SK-N-SH (cell line): ENCODE results near the gene STK39. TPM values are rescaled to one million over a fixed set of nuclear protein-coding genes. Genes with fewer than 3 reads are reported as not detected.

ENCODE experiments used
- CTCF ChIA-PET: fragments of 300-600, 350-600 bp; formaldehyde crosslinking; extraction: SDS; loops from one replicate; lab custom pipeline; 2021; lab: Yijun Ruan, JAX
- POLR2A ChIA-PET: fragments of 350-600 bp; sonication (Branson Sonifier 250); formaldehyde crosslinking; extraction: SDS; loops from one replicate; lab custom pipeline; 2020; ENCODE audit warnings: antibody characterized with exemption, inconsistent platforms; lab: Yijun Ruan, JAX
- DNase-seq: peaks from one replicate; pipeline ENCODE4 v3.0.0; 2012
- H2AFZ ChIP-seq: fragments of 200-600 bp; sonication (generic); 2 replicates; pipeline ENCODE4 v1.8.1; 2016; ENCODE audit warnings: antibody characterized with exemption, mild to moderate bottlenecking, low read depth
- H3F3A ChIP-seq: fragments of 200-600 bp; sonication (generic); replicated peaks from 2 replicates; pipeline ENCODE3; 2016; ENCODE audit warnings: antibody characterized with exemption, mild to moderate bottlenecking; ENCODE audit not compliant: insufficient read depth
- H3K27ac ChIP-seq, 2 experiments: fragments of 200-500 bp in 1 of 2; fragments of 200-600 bp in 1 of 2; sonication (Bioruptor generic) in 1 of 2; sonication (generic), shearing (Covaris generic) in 1 of 2; 2 replicates each; pipeline versions ENCODE4 v1.5.1 to v1.6.1; 2014 to 2016; ENCODE audit warnings: low read depth in 2 of 2, inconsistent platforms in 1 of 2, low read length in 1 of 2, mild to moderate bottlenecking in 1 of 2, mixed read lengths in 1 of 2
- H3K27me3 ChIP-seq: fragments of 200-600 bp; sonication (generic), shearing (Covaris generic); 2 replicates; pipeline ENCODE4 v1.6.1; 2016; ENCODE audit warnings: mixed run types; ENCODE audit not compliant: insufficient read depth
- H3K36me3 ChIP-seq, 2 experiments: fragments of 200-500 bp in 1 of 2; fragments of 200-600 bp in 1 of 2; sonication (Bioruptor generic) in 1 of 2; sonication (generic) in 1 of 2; replicated peaks in 1 of 2; 2 replicates each; pipeline versions ENCODE3 to v1.5.1; 2014 to 2016; ENCODE audit warnings: low read length in 1 of 2, mild to moderate bottlenecking in 1 of 2; ENCODE audit not compliant: insufficient read depth in 2 of 2, control insufficient read depth in 1 of 2
- H3K4me1 ChIP-seq, 2 experiments: fragments of 200-500 bp in 1 of 2; fragments of 200-600 bp in 1 of 2; sonication (Bioruptor generic) in 1 of 2; sonication (generic), shearing (Covaris generic) in 1 of 2; 2 replicates each; pipeline versions ENCODE4 v1.5.1 to v1.6.1; 2014 to 2016; ENCODE audit warnings: low read depth in 1 of 2, low read length in 1 of 2, mixed run types in 1 of 2; ENCODE audit not compliant: insufficient read depth in 2 of 2, control insufficient read depth in 1 of 2
- H3K4me2 ChIP-seq: fragments of 200-600 bp; sonication (generic), shearing (Covaris generic); 2 replicates; pipeline ENCODE4 v1.6.1; 2017; ENCODE audit warnings: mixed run types
- H3K4me3 ChIP-seq, 2 experiments: fragments of 200-500 bp in 1 of 2; fragments of 200-600 bp in 1 of 2; sonication (Bioruptor generic) in 1 of 2; sonication (generic), shearing (Covaris generic) in 1 of 2; 2 replicates each; pipeline versions ENCODE4 v1.5.1 to v1.8.1; 2014 to 2016; ENCODE audit warnings: low read depth in 2 of 2, inconsistent platforms in 1 of 2, low read length in 1 of 2, mild to moderate bottlenecking in 1 of 2, mixed read lengths in 1 of 2, moderate library complexity in 1 of 2
- H3K79me2 ChIP-seq: fragments of 200-600 bp; sonication (generic); 2 replicates; pipeline ENCODE4 v1.8.1; 2017; ENCODE audit warnings: mild to moderate bottlenecking; ENCODE audit not compliant: insufficient read depth
- H3K9ac ChIP-seq: fragments of 200-600 bp; sonication (generic); 2 replicates; pipeline ENCODE4 v1.6.1; 2017; ENCODE audit warnings: mixed run types
- H3K9me2 ChIP-seq: fragments of 200-600 bp; sonication (generic); 2 replicates; pipeline ENCODE4 v1.6.1; 2017; ENCODE audit warnings: mixed run types
- H3K9me3 ChIP-seq: fragments of 200-600 bp; sonication (generic); 2 replicates; pipeline ENCODE4 v1.6.1; 2017; ENCODE audit warnings: mixed run types, mild to moderate bottlenecking, moderate library complexity
- H4K20me1 ChIP-seq: fragments of 200-600 bp; sonication (generic); 2 replicates; pipeline ENCODE4 v1.6.1; 2017; ENCODE audit warnings: mild to moderate bottlenecking, mixed run types; ENCODE audit not compliant: insufficient read depth
- FOSL2 ChIP-seq: IDR thresholded peaks from 2 replicates; pipeline ENCODE4 v1.4.0; 2012; ENCODE audit warnings: low read depth, mild to moderate bottlenecking, moderate library complexity, borderline replicate concordance
- FOXM1 ChIP-seq: IDR thresholded peaks from 2 replicates; pipeline ENCODE4 v1.4.0; 2012; ENCODE audit warnings: low read depth, mild to moderate bottlenecking
- GATA2 ChIP-seq: sonication (generic); formaldehyde crosslinking; IDR thresholded peaks from 2 replicates; pipeline ENCODE4 v1.5.0; 2020; ENCODE audit warnings: mild to moderate bottlenecking, missing genetic modification reagents
- NRF1 ChIP-seq: IDR thresholded peaks from 2 replicates; pipeline ENCODE4 v1.6.1; 2012; ENCODE audit warnings: low read depth, mild to moderate bottlenecking, low read length
- RAD21 ChIP-seq: IDR thresholded peaks from 2 replicates; pipeline ENCODE4 v1.6.1; 2012; ENCODE audit warnings: mild to moderate bottlenecking, low read length
- RFX5 ChIP-seq: IDR thresholded peaks from 2 replicates; pipeline ENCODE4 v1.6.1; 2012; ENCODE audit warnings: mild to moderate bottlenecking, improper control_type of control experiment, low read length
- RXRA ChIP-seq: IDR thresholded peaks from 2 replicates; pipeline ENCODE4 v1.4.0; 2012; ENCODE audit warnings: low read depth, mild to moderate bottlenecking, borderline replicate concordance
- SIN3A ChIP-seq: IDR thresholded peaks from 2 replicates; pipeline ENCODE4 v1.6.1; 2012; ENCODE audit warnings: low read depth, mild to moderate bottlenecking, low read length, moderate library complexity, borderline replicate concordance
- SMC3 ChIP-seq: IDR thresholded peaks from 2 replicates; pipeline ENCODE4 v1.6.1; 2012; ENCODE audit warnings: low read depth, low read length, improper control_type of control experiment
- TAF1 ChIP-seq: IDR thresholded peaks from 2 replicates; pipeline ENCODE4 v1.6.1; 2012; ENCODE audit warnings: low read depth, mild to moderate bottlenecking, low read length, moderate library complexity, borderline replicate concordance
- TEAD4 ChIP-seq: IDR thresholded peaks from 2 replicates; pipeline ENCODE4 v1.4.0; 2012; ENCODE audit warnings: mild to moderate bottlenecking, borderline replicate concordance; ENCODE audit not compliant: insufficient read depth
- YY1 ChIP-seq: IDR thresholded peaks from 2 replicates; pipeline ENCODE4 v1.4.0; 2012; ENCODE audit warnings: low read depth, mild to moderate bottlenecking
- WGBS: methylation state at CpG from one replicate; pipeline ENCODE4 v1.1.6; 2017; ENCODE audit warnings: low lambda C conversion rate; 5-methylcytosine and 5-hydroxymethylcytosine counted together
- polyA plus RNA-seq, 3 experiments: library from polyadenylated mRNA; depleted of rRNA; stranded (reverse); fragments of >200 nt; gene quantifications; 2 replicates each; pipeline ENCODE4 v1.2.3, GENCODE V29; 2012
- TF ChIP-seq, protein P1 (sequence below): IDR thresholded peaks from 2 replicates; pipeline ENCODE4 v1.6.1; 2012; ENCODE audit warnings: mild to moderate bottlenecking, low read depth, low read length, moderate library complexity
- TF ChIP-seq, protein P2 (sequence below): IDR thresholded peaks from 2 replicates; pipeline ENCODE4 v1.4.0; 2012; ENCODE audit warnings: low read depth, borderline replicate concordance
- TF ChIP-seq, protein P3 (sequence below): IDR thresholded peaks from 2 replicates; pipeline ENCODE4 v1.4.0; 2012; ENCODE audit warnings: low read depth, borderline replicate concordance

Gene STK39
- polyA plus RNA-seq, 1 of the 3 experiments (the other 2 are of a cell fraction): 9.6 TPM

DNA sequence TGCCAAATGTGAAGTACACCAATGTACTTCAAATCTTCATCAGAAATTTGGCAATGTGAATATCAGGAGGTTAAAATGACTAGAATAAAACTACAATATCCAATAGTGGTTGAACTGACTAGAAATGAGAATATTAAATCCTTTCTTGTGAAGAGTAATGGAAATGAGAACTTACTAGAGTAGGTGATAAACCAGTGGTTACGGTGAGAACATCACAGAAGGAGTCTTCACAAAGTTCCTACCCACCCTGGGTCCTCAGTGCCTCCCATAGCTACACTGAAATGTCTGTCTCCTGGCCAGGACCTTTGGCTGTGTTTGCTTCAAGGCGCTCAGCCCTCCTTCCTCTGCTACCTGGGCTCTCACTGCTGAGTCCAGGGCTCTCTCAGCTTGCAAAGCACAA, 289.7 kb downstream of the STK39 start (continued):
- TF ChIP-seq, protein P1, sequence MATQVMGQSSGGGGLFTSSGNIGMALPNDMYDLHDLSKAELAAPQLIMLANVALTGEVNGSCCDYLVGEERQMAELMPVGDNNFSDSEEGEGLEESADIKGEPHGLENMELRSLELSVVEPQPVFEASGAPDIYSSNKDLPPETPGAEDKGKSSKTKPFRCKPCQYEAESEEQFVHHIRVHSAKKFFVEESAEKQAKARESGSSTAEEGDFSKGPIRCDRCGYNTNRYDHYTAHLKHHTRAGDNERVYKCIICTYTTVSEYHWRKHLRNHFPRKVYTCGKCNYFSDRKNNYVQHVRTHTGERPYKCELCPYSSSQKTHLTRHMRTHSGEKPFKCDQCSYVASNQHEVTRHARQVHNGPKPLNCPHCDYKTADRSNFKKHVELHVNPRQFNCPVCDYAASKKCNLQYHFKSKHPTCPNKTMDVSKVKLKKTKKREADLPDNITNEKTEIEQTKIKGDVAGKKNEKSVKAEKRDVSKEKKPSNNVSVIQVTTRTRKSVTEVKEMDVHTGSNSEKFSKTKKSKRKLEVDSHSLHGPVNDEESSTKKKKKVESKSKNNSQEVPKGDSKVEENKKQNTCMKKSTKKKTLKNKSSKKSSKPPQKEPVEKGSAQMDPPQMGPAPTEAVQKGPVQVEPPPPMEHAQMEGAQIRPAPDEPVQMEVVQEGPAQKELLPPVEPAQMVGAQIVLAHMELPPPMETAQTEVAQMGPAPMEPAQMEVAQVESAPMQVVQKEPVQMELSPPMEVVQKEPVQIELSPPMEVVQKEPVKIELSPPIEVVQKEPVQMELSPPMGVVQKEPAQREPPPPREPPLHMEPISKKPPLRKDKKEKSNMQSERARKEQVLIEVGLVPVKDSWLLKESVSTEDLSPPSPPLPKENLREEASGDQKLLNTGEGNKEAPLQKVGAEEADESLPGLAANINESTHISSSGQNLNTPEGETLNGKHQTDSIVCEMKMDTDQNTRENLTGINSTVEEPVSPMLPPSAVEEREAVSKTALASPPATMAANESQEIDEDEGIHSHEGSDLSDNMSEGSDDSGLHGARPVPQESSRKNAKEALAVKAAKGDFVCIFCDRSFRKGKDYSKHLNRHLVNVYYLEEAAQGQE: no peak
- TF ChIP-seq GATA2 (CRISPR knock-in tag): no peak
- TF ChIP-seq, protein P2, sequence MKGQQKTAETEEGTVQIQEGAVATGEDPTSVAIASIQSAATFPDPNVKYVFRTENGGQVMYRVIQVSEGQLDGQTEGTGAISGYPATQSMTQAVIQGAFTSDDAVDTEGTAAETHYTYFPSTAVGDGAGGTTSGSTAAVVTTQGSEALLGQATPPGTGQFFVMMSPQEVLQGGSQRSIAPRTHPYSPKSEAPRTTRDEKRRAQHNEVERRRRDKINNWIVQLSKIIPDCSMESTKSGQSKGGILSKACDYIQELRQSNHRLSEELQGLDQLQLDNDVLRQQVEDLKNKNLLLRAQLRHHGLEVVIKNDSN: no peak
- no peak for TF ChIP-seq NRF1
- TF ChIP-seq, protein P3, sequence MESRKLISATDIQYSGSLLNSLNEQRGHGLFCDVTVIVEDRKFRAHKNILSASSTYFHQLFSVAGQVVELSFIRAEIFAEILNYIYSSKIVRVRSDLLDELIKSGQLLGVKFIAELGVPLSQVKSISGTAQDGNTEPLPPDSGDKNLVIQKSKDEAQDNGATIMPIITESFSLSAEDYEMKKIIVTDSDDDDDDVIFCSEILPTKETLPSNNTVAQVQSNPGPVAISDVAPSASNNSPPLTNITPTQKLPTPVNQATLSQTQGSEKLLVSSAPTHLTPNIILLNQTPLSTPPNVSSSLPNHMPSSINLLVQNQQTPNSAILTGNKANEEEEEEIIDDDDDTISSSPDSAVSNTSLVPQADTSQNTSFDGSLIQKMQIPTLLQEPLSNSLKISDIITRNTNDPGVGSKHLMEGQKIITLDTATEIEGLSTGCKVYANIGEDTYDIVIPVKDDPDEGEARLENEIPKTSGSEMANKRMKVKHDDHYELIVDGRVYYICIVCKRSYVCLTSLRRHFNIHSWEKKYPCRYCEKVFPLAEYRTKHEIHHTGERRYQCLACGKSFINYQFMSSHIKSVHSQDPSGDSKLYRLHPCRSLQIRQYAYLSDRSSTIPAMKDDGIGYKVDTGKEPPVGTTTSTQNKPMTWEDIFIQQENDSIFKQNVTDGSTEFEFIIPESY: no peak

DNA sequence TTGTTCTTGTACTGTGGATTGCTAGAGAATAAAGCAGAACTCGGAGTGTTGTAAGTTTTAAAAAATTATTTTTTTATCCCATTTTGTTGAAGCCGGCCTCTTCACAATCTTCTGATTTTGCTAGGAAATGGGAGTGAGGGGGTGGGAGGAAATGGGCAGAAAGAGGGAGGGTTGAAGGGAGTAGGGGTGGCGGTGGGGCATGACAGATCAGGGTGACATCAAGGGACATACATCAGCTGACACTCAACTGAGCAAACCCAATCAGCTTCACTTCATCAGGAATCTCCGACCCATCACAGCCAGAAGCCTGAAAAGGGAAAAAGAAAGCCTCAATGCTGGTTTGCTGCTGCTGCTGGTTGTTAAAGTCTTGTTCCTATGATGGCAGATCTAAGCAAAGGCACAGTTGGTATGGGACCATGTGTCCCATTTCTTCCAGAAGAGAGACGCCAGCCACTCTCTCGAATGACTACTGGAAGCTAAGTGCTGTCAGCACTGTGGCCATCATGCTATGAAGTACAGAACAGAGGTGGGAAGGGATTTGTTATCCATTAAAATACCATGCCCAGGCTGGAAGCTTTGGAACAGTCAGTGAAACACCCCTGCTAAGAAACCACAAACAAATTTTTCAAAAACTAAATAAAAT, 292.0 kb downstream of the STK39 start:
- POLR2A ChIA-PET: no interaction called here
- H2AFZ ChIP-seq: no peak overlapping the region
- H3K4me2 ChIP-seq: no peak overlapping the region
- peaks cover 0 to 5% of the 10 kb centered on the region in 2 experiments for H3K36me3 ChIP-seq
- H3F3A ChIP-seq: no peaks in the 10 kb centered on the region
- no peaks in the 10 kb centered on the region for H4K20me1 ChIP-seq
- TF ChIP-seq SIN3A (no peak), FOXM1 (no peak), RXRA (no peak), FOSL2 (no peak), RAD21 (no peak), TAF1 (no peak), RFX5 (no peak), SMC3 (no peak), YY1 (no peak), TEAD4 (no peak)
- TF ChIP-seq, all 33 proteins: peak for 0
- Histone ChIP-seq H3K9me2 (no peaks in the 10 kb centered on the region), H3K4me1 (no peaks in the 10 kb centered on the region; a peak in 2 of 4 replicates), H3K4me3 (no peak overlapping the region), H3K9ac (no peak overlapping the region), H3K9me3 (no peaks in the 10 kb centered on the region), H3K27ac (no peak overlapping the region), H3K27me3 (no peaks in the 10 kb centered on the region), H3K79me2 (no peaks in the 10 kb centered on the region)
- over 99% methylated on average over 6 of the region's 6 CpGs for WGBS
- CTCF ChIA-PET: interaction anchor here (1.0 to 3.0 kb wide), 2 partner anchors 51 to 164 kb away, joined by 3 to 15 read pairs; no protein-coding TSS in a partner anchor
- no peak for DNase-seq
